HG03060 (cell line): ENCODE measurements around the gene SH3RF3.

Experiments used
- ATAC-seq: cut with Tn5 transposase; IDR thresholded peaks from one replicate; pipeline ENCODE4 v1.9.1; 2021; ENCODE audit warnings: low read depth, moderate number of reproducible peaks; ENCODE audit not compliant: unreplicated experiment

Gene SH3RF3

GRCh38 chr2:109453371-109453995 is 324.5 kb downstream of the SH3RF3 start:
- no peak for ATAC-seq

GRCh38 chr2:109454304-109454703 is 325.3 kb downstream of the SH3RF3 start:
- no peak for ATAC-seq

GRCh38 chr2:109454765-109455394 is 325.9 kb downstream of the SH3RF3 start:
- no peak for ATAC-seq

GRCh38 chr2:109455731-109456691 is 327.0 kb downstream of the SH3RF3 start:
- no peak for ATAC-seq

GRCh38 chr2:109456776-109457175 is 327.8 kb downstream of the SH3RF3 start:
- ATAC-seq, result no peak

- no peak for ATAC-seq
Measured at GRCh38 chr2:109457366-109457765, 328.4 kb downstream of the SH3RF3 start.

GRCh38 chr2:109457794-109458193 is 328.8 kb downstream of the SH3RF3 start:
- no peak for ATAC-seq

GRCh38 chr2:109458512-109458911 is 329.5 kb downstream of the SH3RF3 start:
- no peak for ATAC-seq

- no peak for ATAC-seq
Measured at GRCh38 chr2:109459485-109459884, 330.5 kb downstream of the SH3RF3 start.

GRCh38 chr2:109460553-109461324 is 331.7 kb downstream of the SH3RF3 start:
- no peak for ATAC-seq

GRCh38 chr2:109463236-109463635 is 334.2 kb downstream of the SH3RF3 start:
- no peak for ATAC-seq

GRCh38 chr2:109463891-109464290 is 334.9 kb downstream of the SH3RF3 start:
- no peak for ATAC-seq

GRCh38 chr2:109466674-109467575 is 337.9 kb downstream of the SH3RF3 start:
- no peak for ATAC-seq

- no peak for ATAC-seq
Measured at GRCh38 chr2:109467701-109468100, 338.7 kb downstream of the SH3RF3 start.

GRCh38 chr2:109468893-109469292 is 339.9 kb downstream of the SH3RF3 start:
- ATAC-seq, result no peak

GRCh38 chr2:109471658-109472057 is 342.7 kb downstream of the SH3RF3 start:
- no peak for ATAC-seq

GRCh38 chr2:109472331-109472959 is 343.4 kb downstream of the SH3RF3 start:
- ATAC-seq, result no peak

GRCh38 chr2:109472974-109473373 is 344.0 kb downstream of the SH3RF3 start:
- ATAC-seq, result no peak
